ENCODE measurements around the gene DLGAP3.
"Not testable (repeated sequence)": the region's sequence is repeated elsewhere in the genome, so short reads cannot be mapped to it uniquely, and the experiment has no call there.

GRCh38 chr1:34948739-34949138, 19.3 kb upstream of the DLGAP3 start:
- TF ChIP-seq HNF1A (IDR thresholded peaks at IDR 0.05; ENCODE audit: low read depth); HNF1A (CRISPR knock-in tag; IDR thresholded peaks at IDR 0.05; ENCODE audit: borderline replicate concordance); ZNF414 (CRISPR knock-in tag; IDR thresholded peaks at IDR 0.05); MAX (IDR thresholded peaks at IDR 0.05); GLI4 (CRISPR knock-in tag; IDR thresholded peaks at IDR 0.05; ENCODE audit: borderline replicate concordance); ZNF234 (CRISPR knock-in tag; conservative IDR thresholded peaks at IDR 0.05); ETV5 (CRISPR knock-in tag; IDR thresholded peaks at IDR 0.05; ENCODE audit: borderline replicate concordance); PRMT3 (CRISPR knock-in tag; IDR thresholded peaks at IDR 0.05; ENCODE audit: borderline replicate concordance, low read depth); ATF5 (CRISPR knock-in tag; IDR thresholded peaks at IDR 0.05; ENCODE audit: low read depth); CTCF (CRISPR knock-in tag; IDR thresholded peaks at IDR 0.05); ZNF589 (CRISPR knock-in tag; conservative IDR thresholded peaks at IDR 0.05): not testable (repeated sequence)

Measured in HepG2 (cell line).